T-cell (primary cell): ENCODE data around the gene RNF212. TPM values are rescaled to one million over a fixed set of nuclear protein-coding genes. Genes with fewer than 3 reads are reported as not detected.

Source experiments
- ATAC-seq, 4 experiments: fragments of 200-7000 bp in 3 of 4; fragments of 150-1000 bp in 1 of 4; cut with Tn5 transposase; replicated peaks in 1 of 4; 1 replicate in 3 of 4; 2 replicates in 1 of 4; pipeline ENCODE4 v1.10.0; 2021; ENCODE audit warnings: moderate library complexity in 3 of 4, mild to moderate bottlenecking in 2 of 4, moderate number of reproducible peaks in 1 of 4
- CTCF ChIA-PET, 2 donors: fragments of 300-600 bp; sonication (Branson Sonifier 250); formaldehyde crosslinking; loops; one replicate each; lab custom pipeline; 2022; ENCODE audit warnings: antibody characterized with exemption in 2 of 2; lab: Charles Lee
- POLR2A ChIA-PET, 2 donors: fragments of 300-600 bp; sonication (Branson Sonifier 250); formaldehyde crosslinking; loops; one replicate each; lab custom pipeline; 2022; ENCODE audit warnings: antibody characterized with exemption in 2 of 2; lab: Charles Lee
- DNase-seq, 35 experiments: peaks; one replicate each; pipeline versions ENCODE4 v3.0.0 to v3.0.0-alpha.2; 2013 to 2023
- H3K27ac ChIP-seq: one replicate; pipeline ENCODE4 v1.5.1; 2013; ENCODE audit warnings: low read length
- H3K27me3 ChIP-seq, 2 experiments: replicated peaks in 1 of 2; 1 replicate in 1 of 2; 2 replicates in 1 of 2; pipeline versions ENCODE4 v1.6.1 to v1.7.0; 2013; ENCODE audit warnings: low read length in 1 of 2, mixed read lengths in 1 of 2; ENCODE audit not compliant: control insufficient read depth in 2 of 2, insufficient read depth in 2 of 2; ENCODE audit errors: extremely low read depth in 1 of 2
- H3K36me3 ChIP-seq, 2 donors: 1 replicate in 1 of 2; 2 replicates in 1 of 2; pipeline versions ENCODE4 v1.6.1 to v1.7.0; 2013; ENCODE audit warnings: low read length in 1 of 2; ENCODE audit not compliant: control insufficient read depth in 2 of 2, insufficient read depth in 1 of 2; ENCODE audit errors: extremely low read depth in 1 of 2
- H3K4me1 ChIP-seq, 2 experiments: 1 replicate in 1 of 2; 2 replicates in 1 of 2; pipeline versions ENCODE4 v1.6.1 to v1.7.0; 2013; ENCODE audit warnings: low read length in 2 of 2, mixed read lengths in 1 of 2; ENCODE audit not compliant: insufficient read depth in 2 of 2, control insufficient read depth in 1 of 2; ENCODE audit errors: extremely low read depth in 1 of 2
- H3K4me3 ChIP-seq, 2 donors: 1 replicate in 1 of 2; 2 replicates in 1 of 2; pipeline versions ENCODE4 v1.5.1 to v1.7.0; 2013; ENCODE audit warnings: mild to moderate bottlenecking in 2 of 2, low read length in 1 of 2, moderate library complexity in 1 of 2; ENCODE audit not compliant: control insufficient read depth in 1 of 2; ENCODE audit errors: extremely low read depth in 1 of 2
- H3K9me3 ChIP-seq: 2 replicates; pipeline ENCODE4 v1.7.0; 2013
- H3K27ac Mint-ChIP-seq, 2 donors: one replicate each; pipeline ENCODE4 v1.8.0; 2020 to 2021; ENCODE audit warnings: mild to moderate bottlenecking in 2 of 2, mixed read lengths in 2 of 2
- H3K27me3 Mint-ChIP-seq, 2 donors: one replicate each; pipeline ENCODE4 v1.8.0; 2021 to 2022; ENCODE audit warnings: mixed read lengths in 2 of 2
- H3K36me3 Mint-ChIP-seq: one replicate; pipeline ENCODE4 v1.8.0; 2021; ENCODE audit warnings: mixed read lengths
- H3K4me1 Mint-ChIP-seq, 3 donors: one replicate each; pipeline ENCODE4 v1.8.0; 2020 to 2022; ENCODE audit warnings: mixed read lengths in 3 of 3, mild to moderate bottlenecking in 1 of 3
- H3K4me3 Mint-ChIP-seq, 3 donors: one replicate each; pipeline ENCODE4 v1.8.0; 2020 to 2022; ENCODE audit warnings: mild to moderate bottlenecking in 3 of 3, mixed read lengths in 3 of 3, moderate library complexity in 3 of 3
- H3K9me3 Mint-ChIP-seq, 3 donors: one replicate each; pipeline ENCODE4 v1.8.0; 2020 to 2022; ENCODE audit warnings: mixed read lengths in 3 of 3
- WGBS: methylation state at CpG from one replicate; pipeline ENCODE4 v1.1.5; 2013; ENCODE audit warnings: missing lambda C conversion rate; ENCODE audit not compliant: insufficient coverage; 5-methylcytosine and 5-hydroxymethylcytosine counted together
- total RNA-seq, 35 experiments: library from RNA in 6 of 35; stranded (reverse) in 6 of 35; fragments of 120-200 nt in 1 of 35; gene quantifications; one replicate each; pipeline versions ENCODE4 v1.2.1 to v1.2.4 and lab custom pipeline; 2013 to 2026

RNF212 gene
- total RNA-seq, 5 donors from 2014 or later (not counting 1 experiment from before 2014, with no cell fraction given) = 3.0 to 5.3 (median 3.9) TPM

DNA sequence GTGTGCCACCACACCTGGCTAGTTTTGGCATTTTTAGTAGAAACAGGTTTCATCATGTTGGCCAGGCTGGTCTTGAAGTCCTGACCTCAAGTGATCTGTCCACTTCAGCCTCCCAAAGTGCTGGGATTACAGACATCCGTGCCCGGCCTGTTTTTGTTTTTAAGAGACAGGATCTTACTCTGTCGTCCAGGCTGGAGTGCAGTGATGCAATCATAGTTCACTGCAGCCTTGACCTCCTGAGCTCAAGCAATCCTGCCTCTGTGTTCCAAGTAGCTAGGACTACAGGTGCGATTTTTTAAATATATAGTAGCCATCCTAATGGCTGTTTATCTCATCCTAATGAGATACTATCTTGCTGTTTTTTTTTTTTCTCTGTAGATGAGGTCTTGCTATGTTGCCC lies 47.6 kb downstream of the RNF212 start:
- Histone ChIP-seq H3K4me3 (no peak overlapping the region), H3K9me3 (no peaks in the 10 kb centered on the region), H3K27ac (no peak overlapping the region), H3K27me3 (peaks cover 2 to 30% of the 10 kb centered on the region in 2 experiments), H3K36me3 (no peaks in the 10 kb centered on the region), H3K4me1 (no peaks in the 10 kb centered on the region)
- ATAC-seq = no peak
- WGBS = 53% methylated on average over 3 of the region's 4 CpGs
- H3K27ac Mint-ChIP-seq = no peak overlapping the region
- CTCF ChIA-PET = no interaction called here
- H3K9me3 Mint-ChIP-seq = peaks cover 3 to 6% (median 4%) of the 10 kb centered on the region in 3 donors
- no peaks in the 10 kb centered on the region for H3K36me3 Mint-ChIP-seq
- H3K27me3 Mint-ChIP-seq = peaks cover 34 to 59% of the 10 kb centered on the region in 2 donors
- no peak for DNase-seq
- H3K4me1 Mint-ChIP-seq = peaks cover 0 to 7% (median 0%) of the 10 kb centered on the region in 3 donors
- POLR2A ChIA-PET = no interaction called here
- H3K4me3 Mint-ChIP-seq = no peak overlapping the region

DNA sequence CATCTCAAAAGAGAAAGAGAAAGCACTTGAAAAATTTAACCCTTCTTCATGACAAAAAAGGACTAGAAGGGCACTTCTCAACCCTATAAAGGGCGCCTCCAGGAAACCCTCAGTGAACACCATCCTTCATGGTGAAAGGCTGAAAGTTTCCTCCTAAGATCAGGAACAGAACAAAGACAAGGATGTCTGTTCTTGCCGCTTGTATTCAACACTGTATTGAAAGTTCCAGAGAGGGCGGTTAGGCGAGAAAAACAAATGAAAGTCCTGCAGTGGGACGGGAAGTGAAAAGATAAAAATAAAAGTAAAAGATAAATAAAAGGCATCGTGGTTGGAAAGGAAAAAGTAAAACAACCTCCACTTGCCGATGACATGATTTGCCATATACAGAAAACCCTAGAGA lies 50.9 kb downstream of the RNF212 start:
- Mint-ChIP-seq H3K4me3 (no peak overlapping the region), H3K27ac (no peak overlapping the region), H3K9me3 (peaks cover 3 to 6% (median 4%) of the 10 kb centered on the region in 3 donors), H3K27me3 (peaks cover 15 to 35% of the 10 kb centered on the region in 2 donors), H3K4me1 (peaks cover 0 to 7% (median 0%) of the 10 kb centered on the region in 3 donors), H3K36me3 (no peaks in the 10 kb centered on the region)
- Histone ChIP-seq H3K36me3 (no peaks in the 10 kb centered on the region), H3K27me3 (peaks cover 2 to 43% of the 10 kb centered on the region in 2 experiments), H3K4me1 (no peaks in the 10 kb centered on the region), H3K9me3 (no peaks in the 10 kb centered on the region), H3K27ac (no peak overlapping the region), H3K4me3 (no peak overlapping the region)
- DNase-seq (no peak), ATAC-seq (no peak)
- no CpG with 5 or more reads among the region's 7 CpGs for WGBS
- ChIA-PET POLR2A (no interaction called here), CTCF (no interaction called here)

DNA sequence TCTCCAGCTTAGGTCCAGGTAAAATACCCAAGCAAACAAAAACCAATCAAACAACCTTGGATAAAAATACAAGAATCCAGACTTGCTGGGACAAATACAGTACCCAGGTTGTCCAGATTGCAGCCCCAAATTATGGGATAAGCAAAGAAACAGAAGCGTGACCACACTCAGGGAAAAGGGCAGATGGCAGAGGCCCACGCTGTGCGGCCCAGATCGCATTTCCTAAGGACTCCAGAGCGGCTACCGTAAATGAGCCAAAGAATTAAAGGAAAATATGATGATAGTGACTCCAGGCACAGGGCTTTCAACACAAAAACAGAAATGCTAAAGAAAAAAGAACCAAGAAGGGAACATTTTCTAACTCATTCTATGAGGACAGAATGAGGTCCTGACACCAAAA lies 51.6 kb downstream of the RNF212 start:
- peaks cover 0 to 9% (median under 1%) of the 10 kb centered on the region in 3 donors for H3K4me1 Mint-ChIP-seq
- Histone ChIP-seq H3K4me3 (no peak overlapping the region), H3K27me3 (peaks cover 2 to 43% of the 10 kb centered on the region in 2 experiments), H3K36me3 (no peaks in the 10 kb centered on the region), H3K9me3 (no peaks in the 10 kb centered on the region), H3K27ac (no peak overlapping the region), H3K4me1 (peaks cover 0 to 2% of the 10 kb centered on the region in 2 experiments)
- ChIA-PET CTCF (no interaction called here), POLR2A (no interaction called here)
- 93% methylated on average over 3 of the region's 6 CpGs for WGBS
- H3K9me3 Mint-ChIP-seq = peaks cover 3 to 6% (median 4%) of the 10 kb centered on the region in 3 donors
- no peak overlapping the region for H3K27ac Mint-ChIP-seq
- H3K27me3 Mint-ChIP-seq = peaks cover 15 to 33% of the 10 kb centered on the region in 2 donors
- no peak for DNase-seq
- no peaks in the 10 kb centered on the region for H3K36me3 Mint-ChIP-seq
- H3K4me3 Mint-ChIP-seq = no peak overlapping the region
- ATAC-seq = no peak

DNA sequence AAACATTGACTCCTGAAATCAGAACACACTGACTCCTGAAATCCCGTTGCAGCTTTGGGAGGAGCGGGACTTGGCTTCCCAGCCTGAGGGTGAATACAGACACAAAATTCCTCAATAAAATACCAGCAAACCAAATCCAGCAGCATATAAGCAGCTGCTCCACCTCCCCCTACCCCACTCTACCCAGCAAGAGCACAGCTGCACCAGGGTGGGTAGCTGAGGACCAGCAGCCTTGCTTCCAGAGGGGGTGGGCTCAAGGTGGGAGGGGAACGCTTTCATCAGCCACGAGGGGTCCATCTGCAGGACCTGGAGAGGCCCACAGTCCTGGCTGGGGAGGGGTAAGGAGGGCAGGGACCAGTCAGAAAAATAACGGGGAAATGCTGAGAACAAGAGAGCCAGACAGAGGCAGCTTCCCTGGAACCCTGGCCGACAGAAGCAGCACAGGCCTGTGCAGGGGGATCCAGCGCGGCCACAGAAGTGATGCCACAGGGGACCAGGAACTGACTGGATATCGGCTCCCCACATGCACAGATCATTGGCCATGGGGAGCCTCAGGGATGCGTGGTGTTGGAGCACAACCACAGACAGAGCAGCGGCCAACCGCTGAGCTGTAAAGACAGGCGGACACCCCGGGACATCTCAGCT lies 52.2 kb downstream of the RNF212 start:
- Mint-ChIP-seq H3K27ac (no peak overlapping the region), H3K9me3 (peaks cover 3 to 6% (median 4%) of the 10 kb centered on the region in 3 donors), H3K4me1 (peaks cover 3 to 13% (median 7%) of the 10 kb centered on the region in 3 donors), H3K4me3 (no peak overlapping the region), H3K36me3 (no peaks in the 10 kb centered on the region), H3K27me3 (peaks cover 12 to 28% of the 10 kb centered on the region in 2 donors)
- ATAC-seq (no peak), DNase-seq (no peak)
- Histone ChIP-seq H3K4me1 (peaks cover 0 to 8% of the 10 kb centered on the region in 2 experiments), H3K4me3 (no peak overlapping the region), H3K36me3 (no peaks in the 10 kb centered on the region), H3K27me3 (peaks cover 2 to 40% of the 10 kb centered on the region in 2 experiments), H3K27ac (no peak overlapping the region), H3K9me3 (no peaks in the 10 kb centered on the region)
- POLR2A ChIA-PET = no interaction called here
- 84% methylated on average over 14 of the region's 14 CpGs for WGBS
- CTCF ChIA-PET = no interaction called here

DNA sequence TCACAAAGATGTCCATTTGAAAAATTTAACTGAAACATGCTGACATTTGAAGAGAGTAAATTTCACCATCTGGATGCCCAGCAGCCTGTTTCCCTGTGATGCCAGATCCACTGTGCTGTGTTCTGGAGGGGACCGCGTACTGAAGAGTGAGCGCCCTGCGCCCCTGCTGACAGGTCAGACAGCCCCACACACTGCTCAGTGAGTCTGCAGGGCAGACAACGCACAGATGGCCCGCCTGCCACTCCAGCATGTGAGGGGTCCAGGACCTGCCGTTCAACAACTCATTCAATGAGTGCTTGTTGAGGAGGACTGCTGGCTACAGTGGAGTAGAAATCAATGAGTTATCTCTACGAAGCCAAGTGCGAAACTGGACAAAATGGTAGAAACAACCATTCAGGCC lies 52.7 kb downstream of the RNF212 start:
- Mint-ChIP-seq H3K36me3 (no peaks in the 10 kb centered on the region), H3K27ac (no peak overlapping the region), H3K27me3 (peaks cover 11 to 29% of the 10 kb centered on the region in 2 donors), H3K9me3 (peaks cover 3 to 6% (median 4%) of the 10 kb centered on the region in 3 donors), H3K4me3 (no peak overlapping the region), H3K4me1 (peaks cover 8 to 18% (median 12%) of the 10 kb centered on the region in 3 donors)
- Histone ChIP-seq H3K27me3 (peaks cover 2 to 37% of the 10 kb centered on the region in 2 experiments), H3K27ac (no peak overlapping the region), H3K4me3 (no peak overlapping the region), H3K36me3 (no peaks in the 10 kb centered on the region), H3K4me1 (peaks cover 0 to 13% of the 10 kb centered on the region in 2 experiments), H3K9me3 (no peaks in the 10 kb centered on the region)
- DNase-seq = no peak
- POLR2A ChIA-PET = no interaction called here
- CTCF ChIA-PET = no interaction called here
- WGBS = 90% methylated on average over 6 of the region's 9 CpGs
- no peak for ATAC-seq

DNA sequence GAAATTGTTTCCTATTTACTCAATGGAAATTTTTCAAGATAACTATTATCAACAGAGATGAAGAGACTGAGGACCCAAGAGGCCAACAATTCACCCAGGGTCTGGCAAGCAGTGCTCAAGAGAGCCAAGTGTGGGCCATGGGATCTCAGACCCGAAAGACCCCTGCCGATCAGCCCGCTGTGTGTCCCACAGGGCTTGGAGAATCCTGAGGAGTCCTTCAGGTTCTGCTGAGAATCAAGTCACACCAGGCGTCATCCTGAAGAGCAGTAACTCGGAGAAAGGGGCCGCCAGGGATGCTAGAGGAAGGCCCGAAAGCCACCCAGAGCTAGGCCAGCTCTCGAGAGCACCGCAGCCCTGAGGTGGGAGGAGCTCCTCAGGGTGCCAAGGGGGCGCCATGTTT lies 53.2 kb downstream of the RNF212 start:
- Mint-ChIP-seq H3K4me3 (no peak overlapping the region), H3K36me3 (no peaks in the 10 kb centered on the region), H3K9me3 (peaks cover 3 to 6% (median 4%) of the 10 kb centered on the region in 3 donors), H3K27me3 (peaks cover 10 to 25% of the 10 kb centered on the region in 2 donors), H3K4me1 (peaks cover 12 to 20% (median 14%) of the 10 kb centered on the region in 3 donors), H3K27ac (no peak overlapping the region)
- ATAC-seq (no peak), DNase-seq (no peak)
- H3K9me3 ChIP-seq = no peaks in the 10 kb centered on the region
- H3K36me3 ChIP-seq = no peaks in the 10 kb centered on the region
- H3K27me3 ChIP-seq = peaks cover 0 to 36% of the 10 kb centered on the region in 2 experiments
- peaks cover 0 to 18% of the 10 kb centered on the region in 2 experiments for H3K4me1 ChIP-seq
- POLR2A ChIA-PET = no interaction called here
- H3K4me3 ChIP-seq = no peak overlapping the region
- 60% methylated on average over 6 of the region's 10 CpGs for WGBS
- CTCF ChIA-PET = no interaction called here
- H3K27ac ChIP-seq = no peak overlapping the region
